G401.6 (cell line): ENCODE results near the gene TOMT.

Source experiments
- FAIRE-seq: peaks from 2 replicates; lab custom pipeline; 2012; peaks lifted over from hg19 to GRCh38; lab: Jason Lieb, UNC

TOMT gene

GRCh38 chr11:72105888-72106287 lies at the start of gene TOMT:
Gene TOMT (plus strand): TSS chr11:72105924. CDS start chr11:72105952, 28 bp downstream.
- FAIRE-seq, result no peak

GRCh38 chr11:72058416-72059034 lies 47.2 kb upstream of the TOMT start:
- FAIRE-seq, result no peak

- FAIRE-seq, result no peak
These were observed 43.9 kb upstream of the TOMT start for GRCh38 chr11:72061739-72062396.

GRCh38 chr11:72066855-72067254 lies 38.9 kb upstream of the TOMT start:
- no peak for FAIRE-seq

- FAIRE-seq, result no peak
These were observed 38.5 kb upstream of the TOMT start for GRCh38 chr11:72067266-72067665.

GRCh38 chr11:72067676-72068075 lies 38.0 kb upstream of the TOMT start:
- no peak for FAIRE-seq

- FAIRE-seq, result no peak
These were observed 36.5 kb upstream of the TOMT start for GRCh38 chr11:72069200-72069599.

GRCh38 chr11:72069787-72070251 lies 35.9 kb upstream of the TOMT start:
- FAIRE-seq, result no peak

GRCh38 chr11:72070491-72070890 lies 35.2 kb upstream of the TOMT start:
- no peak for FAIRE-seq

GRCh38 chr11:72072348-72072747 lies 33.4 kb upstream of the TOMT start:
- no peak for FAIRE-seq

GRCh38 chr11:72075109-72075508 lies 30.6 kb upstream of the TOMT start:
- FAIRE-seq, result no peak

- no peak for FAIRE-seq
These were observed 30.0 kb upstream of the TOMT start for GRCh38 chr11:72075756-72076155.

- FAIRE-seq, result no peak
These were observed 27.2 kb upstream of the TOMT start for GRCh38 chr11:72078477-72078876.

- FAIRE-seq, result no peak
These were observed 25.9 kb upstream of the TOMT start for GRCh38 chr11:72079819-72080325.

GRCh38 chr11:72080326-72081183 lies 25.2 kb upstream of the TOMT start, which contains the start of the genes LRRC51 and NUMA1:
Gene LRRC51 (plus strand): TSS chr11:72080850. CDS start chr11:72089084, 8,234 bp downstream.
Gene NUMA1 (minus strand): TSS chr11:72080542. CDS start chr11:72035943, 44,599 bp downstream.
- peak; percentile 99 for FAIRE-seq

- no peak for FAIRE-seq
These were observed 24.5 kb upstream of the TOMT start for GRCh38 chr11:72081184-72081644.

- FAIRE-seq, result no peak
These were observed 23.8 kb upstream of the TOMT start for GRCh38 chr11:72081821-72082453.

GRCh38 chr11:72083414-72083813 lies 22.3 kb upstream of the TOMT start:
- FAIRE-seq, result no peak

- FAIRE-seq, result no peak
These were observed 21.6 kb upstream of the TOMT start for GRCh38 chr11:72084076-72084475.

- FAIRE-seq, result no peak
These were observed 20.8 kb upstream of the TOMT start for GRCh38 chr11:72084965-72085364.

- FAIRE-seq, result no peak
These were observed 19.9 kb upstream of the TOMT start for GRCh38 chr11:72085621-72086351.
